A549 (cell line): ENCODE results near the gene HPF1. TPM values are rescaled to one million over a fixed set of nuclear protein-coding genes. Genes with fewer than 3 reads are reported as not detected.

Experiments used
- ATAC-seq, 2 experiments: fragments of 200-7000 bp in 1 of 2; fragments of >200 bp in 1 of 2; cut with Nextera tagmentation in 1 of 2; cut with Tn5 transposase in 1 of 2; 3 replicates each; pipeline versions ENCODE4 v1.8.0 to v1.9.1; 2018 to 2020; ENCODE audit warnings: mild to moderate bottlenecking in 1 of 2, moderate library complexity in 1 of 2
- CTCF ChIA-PET: fragments of 300-600 bp; sonication (Branson Sonifier 250); formaldehyde crosslinking; extraction: SDS; loops from one replicate; lab custom pipeline; 2021; ENCODE audit warnings: antibody characterized with exemption, inconsistent platforms; lab: Yijun Ruan, JAX
- POLR2A ChIA-PET: fragments of 350-600 bp; formaldehyde crosslinking; extraction: SDS; loops from one replicate; lab custom pipeline; 2021; ENCODE audit warnings: antibody characterized with exemption, inconsistent platforms; lab: Yijun Ruan, JAX
- DNase-seq, 2 experiments: peaks; one replicate each; pipeline versions ENCODE4 v3.0.0 to v3.0.0-alpha.2; 2011 to 2016; ENCODE audit warnings: low read depth in 1 of 2, low spot score in 1 of 2
- FAIRE-seq: peaks from 2 replicates; lab custom pipeline; 2011; peaks lifted over from hg19 to GRCh38; lab: Jason Lieb, UNC
- H3K27ac ChIP-seq, 2 experiments: fragments of >200 bp; sonication (Bioruptor Twin); formaldehyde crosslinking; 3 replicates each; pipeline ENCODE4 v1.5.1; 2016 to 2017
- H3K4me1 ChIP-seq: fragments of >200 bp; sonication (Bioruptor Twin); formaldehyde crosslinking; 3 replicates; pipeline ENCODE4 v1.6.1; 2016
- H3K4me2 ChIP-seq: fragments of >200 bp; sonication (Bioruptor Twin); formaldehyde crosslinking; 3 replicates; pipeline ENCODE4 v1.6.1; 2016
- H3K4me3 ChIP-seq: fragments of >200 bp; sonication (Bioruptor Twin); formaldehyde crosslinking; 3 replicates; pipeline ENCODE4 v1.5.1; 2016
- H3K9me3 ChIP-seq: fragments of >200 bp; sonication (Bioruptor Twin); formaldehyde crosslinking; 3 replicates; pipeline ENCODE4 v1.6.1; 2016
- BHLHE40 ChIP-seq: IDR thresholded peaks from 2 replicates; pipeline ENCODE4 v1.6.1; 2012; ENCODE audit warnings: low read depth, low read length, inconsistent platforms
- CBX8 ChIP-seq: fragments of 200-600 bp; sonication (generic); IDR thresholded peaks from 2 replicates; pipeline ENCODE4 v1.6.1; 2016
- CHD4 ChIP-seq: fragments of 200-600 bp; sonication (generic); IDR thresholded peaks from 2 replicates; pipeline ENCODE4 v1.6.1; 2016; ENCODE audit warnings: antibody characterized with exemption, mild to moderate bottlenecking, borderline replicate concordance
- CTCF ChIP-seq: fragments of >200 bp; sonication (Bioruptor Twin); formaldehyde crosslinking; IDR thresholded peaks from 3 replicates; pipeline ENCODE4 v1.5.1; 2016
- EHMT2 ChIP-seq: fragments of 200-600 bp; sonication (generic); IDR thresholded peaks from 2 replicates; pipeline ENCODE4 v1.6.1; 2016; ENCODE audit warnings: antibody characterized with exemption, low read depth, mild to moderate bottlenecking, moderate library complexity
- GATA3 ChIP-seq: IDR thresholded peaks from 2 replicates; pipeline ENCODE4 v1.6.1; 2012; ENCODE audit warnings: borderline replicate concordance
- HMGXB4 ChIP-seq: fragments of 250-450 bp; sonication (Bioruptor Pico); IDR thresholded peaks from 2 replicates; pipeline ENCODE4 v1.5.0; 2021; ENCODE audit warnings: mild to moderate bottlenecking, moderate library complexity, borderline replicate concordance
- KDM1A ChIP-seq: fragments of 200-600 bp; sonication (generic); IDR thresholded peaks from 2 replicates; pipeline ENCODE4 v1.6.1; 2016; ENCODE audit warnings: low read depth, mild to moderate bottlenecking
- KDM5A ChIP-seq: fragments of 200-600 bp; sonication (generic); IDR thresholded peaks from 2 replicates; pipeline ENCODE4 v1.6.1; 2016; ENCODE audit warnings: antibody characterized with exemption, mild to moderate bottlenecking
- MAFK ChIP-seq: fragments of 450-650 bp; IDR thresholded peaks from 2 replicates; pipeline ENCODE4 v1.6.1; 2014; ENCODE audit not compliant: partially characterized antibody
- MAZ ChIP-seq: fragments of 150-350 bp; IDR thresholded peaks from 2 replicates; pipeline ENCODE4 v1.6.1; 2014; ENCODE audit warnings: antibody characterized with exemption, low read depth, low read length, borderline replicate concordance
- PHF8 ChIP-seq: fragments of 200-600 bp; sonication (generic); IDR thresholded peaks from 2 replicates; pipeline ENCODE4 v1.6.1; 2016; ENCODE audit warnings: low read depth, mild to moderate bottlenecking, antibody characterized with exemption, moderate library complexity, borderline replicate concordance
- RAD21 ChIP-seq, 2 experiments: fragments of >200 bp in 1 of 2; sonication (Bioruptor Twin) in 1 of 2; formaldehyde crosslinking in 1 of 2; IDR thresholded peaks in 1 of 2; conservative IDR thresholded peaks in 1 of 2; 2 replicates in 1 of 2; 3 replicates in 1 of 2; pipeline ENCODE4 v1.6.1; 2012 to 2018; ENCODE audit warnings: inconsistent platforms in 1 of 2
- RCOR1 ChIP-seq: fragments of 150-350 bp; IDR thresholded peaks from 2 replicates; pipeline ENCODE4 v1.6.1; 2014; ENCODE audit warnings: antibody characterized with exemption, low read length, low read depth
- SMC3 ChIP-seq: fragments of >200 bp; sonication (Bioruptor Twin); formaldehyde crosslinking; IDR thresholded peaks from 3 replicates; pipeline ENCODE4 v1.6.1; 2018; ENCODE audit warnings: inconsistent platforms
- TP53 ChIP-seq: fragments of 250-450 bp; sonication (Bioruptor Pico); IDR thresholded peaks from 2 replicates; pipeline ENCODE4 v1.5.0; 2021; ENCODE audit warnings: mild to moderate bottlenecking, moderate library complexity
- ZFP36 ChIP-seq: fragments of 450-650 bp; IDR thresholded peaks from 2 replicates; pipeline ENCODE4 v1.6.1; 2014; ENCODE audit warnings: borderline replicate concordance; ENCODE audit not compliant: partially characterized antibody
- ZNF302 ChIP-seq: fragments of 250-450 bp; sonication (Bioruptor Pico); IDR thresholded peaks from 2 replicates; pipeline ENCODE4 v1.9.0; 2021; ENCODE audit warnings: inconsistent platforms, mild to moderate bottlenecking, moderate library complexity
- ZSCAN20 ChIP-seq: fragments of 250-450 bp; sonication (Bioruptor Pico); IDR thresholded peaks from 2 replicates; pipeline ENCODE4 v1.8.0; 2022; ENCODE audit warnings: mild to moderate bottlenecking, moderate library complexity
- WGBS: methylation state at CpG from one replicate; pipeline ENCODE4 v1.1.6; 2017; ENCODE audit errors: missing lambda C conversion rate; 5-methylcytosine and 5-hydroxymethylcytosine counted together
- polyA plus RNA-seq, 4 experiments: library from polyadenylated mRNA; depleted of rRNA in 3 of 4; stranded (reverse); fragments of >200 nt; fragmentation: RNase III in 1 of 4; extraction: RNeasy Plus Mini Kit Qiagen cat#74134 plus additional on column Dnase treatment in 1 of 4; gene quantifications; 2 replicates in 3 of 4; 3 replicates in 1 of 4; pipeline ENCODE4 v1.2.3, GENCODE V29; 2011 to 2017
- TF ChIP-seq, protein P1 (sequence below): IDR thresholded peaks from 2 replicates; pipeline ENCODE4 v1.6.1; 2012
- TF ChIP-seq, protein P2 (sequence below): fragments of 150-350 bp; IDR thresholded peaks from 2 replicates; pipeline ENCODE4 v1.6.1; 2014; ENCODE audit warnings: low read depth, mild to moderate bottlenecking, low read length
- TF ChIP-seq, protein P3 (sequence below): fragments of 450-650 bp; IDR thresholded peaks from 2 replicates; pipeline ENCODE4 v1.6.1; 2014; ENCODE audit warnings: antibody characterized with exemption
- TF ChIP-seq, protein P4 (sequence below): IDR thresholded peaks from 2 replicates; pipeline ENCODE4 v1.6.1; 2012; ENCODE audit warnings: low read depth, borderline replicate concordance
- TF ChIP-seq, protein P5 (sequence below): fragments of >200 bp; sonication (Bioruptor Twin); formaldehyde crosslinking; IDR thresholded peaks from 2 replicates; pipeline ENCODE4 v1.6.1; 2016

HPF1 gene
- polyA plus RNA-seq, 2 of the 4 experiments (the other 2 are of a cell fraction), result 23.4 to 33.7 TPM

DNA sequence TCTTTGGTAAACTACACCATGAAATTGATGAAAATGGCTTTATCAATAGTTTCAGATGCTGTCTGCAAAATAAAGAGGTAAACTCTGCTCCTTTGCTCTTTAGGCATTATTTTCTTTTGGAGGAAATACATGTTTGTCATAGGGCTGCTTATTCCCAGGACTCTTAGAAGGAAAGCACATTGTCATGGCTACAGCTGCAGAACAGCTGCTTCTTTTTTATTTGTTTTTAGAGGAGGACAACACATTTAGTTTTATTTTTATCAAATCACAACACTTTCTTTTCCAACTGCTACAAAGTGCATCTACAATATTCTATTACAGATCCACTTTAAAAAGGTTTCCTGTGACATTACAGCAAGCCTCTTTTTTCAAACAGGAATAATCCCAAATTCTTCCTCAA is 12.7 kb upstream of the HPF1 start:
- DNase-seq, result no peak
- CTCF ChIA-PET, result no interaction called here
- Histone ChIP-seq H3K9me3 (no peaks in the 10 kb centered on the region), H3K4me3 (no peak overlapping the region), H3K27ac (no peak overlapping the region), H3K4me2 (no peak overlapping the region), H3K4me1 (no peaks in the 10 kb centered on the region)
- FAIRE-seq, result no peak
- TF ChIP-seq RAD21 (conservative IDR thresholded peaks at IDR 0.05 in 1 of 2, IDR thresholded peaks at IDR 0.05 in 1 of 2) (no peak), PHF8 (no peak), ZNF302 (CRISPR knock-in tag) (no peak), RCOR1 (no peak), ZFP36 (no peak), MAZ (no peak)
- TF ChIP-seq, protein P1, sequence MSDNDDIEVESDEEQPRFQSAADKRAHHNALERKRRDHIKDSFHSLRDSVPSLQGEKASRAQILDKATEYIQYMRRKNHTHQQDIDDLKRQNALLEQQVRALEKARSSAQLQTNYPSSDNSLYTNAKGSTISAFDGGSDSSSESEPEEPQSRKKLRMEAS, result no peak
- POLR2A ChIA-PET, result no interaction called here
- ATAC-seq, result no peak

DNA sequence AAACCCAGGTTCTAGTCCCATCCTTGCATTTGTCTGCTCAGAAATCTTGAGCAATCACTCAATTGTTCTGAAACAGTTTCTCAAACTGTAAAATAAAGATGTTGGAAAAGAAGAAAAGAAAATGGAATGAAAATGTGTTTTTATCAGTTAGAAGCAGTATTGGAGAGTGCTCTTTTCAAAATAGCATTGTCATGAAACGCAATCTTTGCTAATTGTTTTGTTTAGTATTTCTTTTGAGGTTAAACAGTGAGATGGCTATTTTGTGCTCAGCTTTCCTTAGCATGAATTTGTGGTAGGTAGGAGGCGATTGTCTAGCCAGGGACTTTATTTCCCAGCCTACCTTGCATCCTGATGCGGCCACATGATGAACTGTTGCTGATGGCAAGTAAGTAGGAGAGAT is 10.6 kb upstream of the HPF1 start:
- FAIRE-seq (no peak), ATAC-seq (no peak), DNase-seq (no peak)
- Histone ChIP-seq H3K9me3 (no peaks in the 10 kb centered on the region), H3K4me3 (no peak overlapping the region), H3K4me2 (no peak overlapping the region), H3K27ac (no peak overlapping the region), H3K4me1 (no peaks in the 10 kb centered on the region)
- ChIA-PET POLR2A (no interaction called here), CTCF (no interaction called here)
- WGBS, result 66% methylated on average over 3 of the region's 3 CpGs
- TF ChIP-seq, protein P2, sequence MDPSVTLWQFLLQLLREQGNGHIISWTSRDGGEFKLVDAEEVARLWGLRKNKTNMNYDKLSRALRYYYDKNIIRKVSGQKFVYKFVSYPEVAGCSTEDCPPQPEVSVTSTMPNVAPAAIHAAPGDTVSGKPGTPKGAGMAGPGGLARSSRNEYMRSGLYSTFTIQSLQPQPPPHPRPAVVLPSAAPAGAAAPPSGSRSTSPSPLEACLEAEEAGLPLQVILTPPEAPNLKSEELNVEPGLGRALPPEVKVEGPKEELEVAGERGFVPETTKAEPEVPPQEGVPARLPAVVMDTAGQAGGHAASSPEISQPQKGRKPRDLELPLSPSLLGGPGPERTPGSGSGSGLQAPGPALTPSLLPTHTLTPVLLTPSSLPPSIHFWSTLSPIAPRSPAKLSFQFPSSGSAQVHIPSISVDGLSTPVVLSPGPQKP, result no peak
- TF ChIP-seq, protein P3, sequence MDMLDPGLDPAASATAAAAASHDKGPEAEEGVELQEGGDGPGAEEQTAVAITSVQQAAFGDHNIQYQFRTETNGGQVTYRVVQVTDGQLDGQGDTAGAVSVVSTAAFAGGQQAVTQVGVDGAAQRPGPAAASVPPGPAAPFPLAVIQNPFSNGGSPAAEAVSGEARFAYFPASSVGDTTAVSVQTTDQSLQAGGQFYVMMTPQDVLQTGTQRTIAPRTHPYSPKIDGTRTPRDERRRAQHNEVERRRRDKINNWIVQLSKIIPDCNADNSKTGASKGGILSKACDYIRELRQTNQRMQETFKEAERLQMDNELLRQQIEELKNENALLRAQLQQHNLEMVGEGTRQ, result no peak
- no peak for TF ChIP-seq CHD4
- TF ChIP-seq, protein P4, sequence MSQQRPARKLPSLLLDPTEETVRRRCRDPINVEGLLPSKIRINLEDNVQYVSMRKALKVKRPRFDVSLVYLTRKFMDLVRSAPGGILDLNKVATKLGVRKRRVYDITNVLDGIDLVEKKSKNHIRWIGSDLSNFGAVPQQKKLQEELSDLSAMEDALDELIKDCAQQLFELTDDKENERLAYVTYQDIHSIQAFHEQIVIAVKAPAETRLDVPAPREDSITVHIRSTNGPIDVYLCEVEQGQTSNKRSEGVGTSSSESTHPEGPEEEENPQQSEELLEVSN, result no peak
- TF ChIP-seq, protein P5, sequence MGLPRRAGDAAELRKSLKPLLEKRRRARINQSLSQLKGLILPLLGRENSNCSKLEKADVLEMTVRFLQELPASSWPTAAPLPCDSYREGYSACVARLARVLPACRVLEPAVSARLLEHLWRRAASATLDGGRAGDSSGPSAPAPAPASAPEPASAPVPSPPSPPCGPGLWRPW, result no peak

DNA sequence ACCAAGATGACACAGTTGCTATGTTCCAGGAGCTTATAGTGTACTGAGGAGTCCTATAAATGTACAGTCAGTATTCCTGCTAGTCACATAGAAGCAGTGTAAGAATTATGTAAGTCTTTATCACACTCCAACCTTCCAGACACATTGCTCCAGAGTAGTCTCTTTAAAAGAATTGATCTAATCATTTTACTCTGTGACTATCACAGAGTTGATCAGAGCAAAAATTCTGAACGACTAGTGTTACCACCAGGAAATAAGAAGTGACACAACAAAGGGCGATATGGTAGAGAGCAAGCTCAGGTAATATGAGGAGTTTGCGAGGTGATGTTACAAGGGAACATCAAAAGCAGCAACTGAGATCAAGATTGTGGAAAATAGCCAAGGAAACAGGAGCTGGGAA is 9.0 kb upstream of the HPF1 start:
- 79% methylated on average over 3 of the region's 3 CpGs for WGBS
- ATAC-seq (no peak), DNase-seq (no peak), FAIRE-seq (no peak)
- Histone ChIP-seq H3K4me1 (no peaks in the 10 kb centered on the region), H3K4me2 (no peak overlapping the region), H3K9me3 (no peaks in the 10 kb centered on the region), H3K27ac (no peak overlapping the region), H3K4me3 (no peak overlapping the region)
- ChIA-PET CTCF (no interaction called here), POLR2A (no interaction called here)
- TF ChIP-seq CHD4 (no peak), ZFP36 (no peak), GATA3 (no peak), MAFK (no peak), KDM1A (no peak), ZSCAN20 (no peak), SMC3 (no peak), CTCF (no peak), CBX8 (no peak), EHMT2 (no peak), BHLHE40 (no peak), TP53 (CRISPR knock-in tag) (no peak), KDM5A (no peak), HMGXB4 (CRISPR knock-in tag) (no peak)
- TF ChIP-seq, protein P4, result no peak
